Liver (tissue), 9 donors: Measurements from ENCODE around the gene ESRP2. TPM values are rescaled to one million over a fixed set of nuclear protein-coding genes. Genes with fewer than 3 reads are reported as not detected.

Source experiments
- DNase-seq: peaks from one replicate; pipeline ENCODE4 v3.0.0-alpha.2; 2017; ENCODE audit warnings: low spot score
- H3K27ac ChIP-seq, 2 donors: one replicate each; pipeline ENCODE4 v1.7.0; 2013; ENCODE audit warnings: inconsistent platforms in 2 of 2, low read length in 2 of 2, control low read depth in 1 of 2, low read depth in 1 of 2, mild to moderate bottlenecking in 1 of 2
- H3K27me3 ChIP-seq, 4 donors: one replicate each; pipeline versions ENCODE4 v1.6.1 to v1.7.0; 2013; ENCODE audit warnings: low read length in 3 of 4, inconsistent platforms in 1 of 4, mild to moderate bottlenecking in 1 of 4, moderate library complexity in 1 of 4; ENCODE audit not compliant: control insufficient read depth in 4 of 4, insufficient read depth in 4 of 4
- H3K36me3 ChIP-seq, 4 donors: one replicate each; pipeline versions ENCODE4 v1.6.1 to v1.7.0; 2013; ENCODE audit warnings: low read length in 3 of 4, mild to moderate bottlenecking in 3 of 4, low read depth in 1 of 4, moderate library complexity in 1 of 4; ENCODE audit not compliant: control insufficient read depth in 4 of 4, insufficient read depth in 3 of 4
- H3K4me1 ChIP-seq, 4 donors: one replicate each; pipeline versions ENCODE4 v1.6.1 to v1.7.0; 2013; ENCODE audit warnings: low read length in 3 of 4, mild to moderate bottlenecking in 3 of 4, moderate library complexity in 1 of 4; ENCODE audit not compliant: control insufficient read depth in 4 of 4, insufficient read depth in 4 of 4
- H3K4me3 ChIP-seq, 3 donors: one replicate each; pipeline versions ENCODE4 v1.6.1 to v1.7.0; 2013; ENCODE audit warnings: low read length in 3 of 3, control low read depth in 1 of 3, low read depth in 1 of 3, mild to moderate bottlenecking in 1 of 3
- H3K9ac ChIP-seq, 2 donors: one replicate each; pipeline ENCODE4 v1.7.0; 2013; ENCODE audit warnings: low read length in 2 of 2, mild to moderate bottlenecking in 2 of 2, moderate library complexity in 2 of 2, control low read depth in 1 of 2, low read depth in 1 of 2
- H3K9me3 ChIP-seq, 4 donors: one replicate each; pipeline versions ENCODE4 v1.6.1 to v1.7.0; 2013; ENCODE audit warnings: low read length in 3 of 4; ENCODE audit not compliant: control insufficient read depth in 4 of 4
- CTCF ChIP-seq: fragments of 150-350 bp; IDR thresholded peaks from 2 replicates; pipeline ENCODE4 v1.5.1; 2017; ENCODE audit warnings: improper control_type of control experiment, low read depth, low read length; ENCODE audit not compliant: missing input control
- EGR1 ChIP-seq, 2 donors: IDR thresholded peaks; 2 replicates each; pipeline ENCODE4 v1.6.1; 2016 to 2018; ENCODE audit warnings: antibody characterized with exemption in 2 of 2, low read depth in 2 of 2
- FOXA1 ChIP-seq: IDR thresholded peaks from 2 replicates; pipeline ENCODE4 v1.6.1; 2016; ENCODE audit warnings: antibody characterized with exemption
- FOXA2 ChIP-seq: IDR thresholded peaks from 2 replicates; pipeline ENCODE4 v1.6.1; 2016; ENCODE audit warnings: antibody characterized with exemption
- GABPA ChIP-seq, 2 donors: IDR thresholded peaks in 1 of 2; conservative IDR thresholded peaks in 1 of 2; 2 replicates each; pipeline ENCODE4 v1.6.1; 2016; ENCODE audit warnings: antibody characterized with exemption in 2 of 2, mild to moderate bottlenecking in 1 of 2, moderate library complexity in 1 of 2
- HNF4A ChIP-seq, 2 donors: conservative IDR thresholded peaks; 2 replicates each; pipeline ENCODE4 v1.6.1; 2016; ENCODE audit warnings: antibody characterized with exemption in 2 of 2, mild to moderate bottlenecking in 2 of 2
- HNF4G ChIP-seq: IDR thresholded peaks from 2 replicates; pipeline ENCODE4 v1.6.1; 2016; ENCODE audit warnings: antibody characterized with exemption
- JUND ChIP-seq, 2 donors: IDR thresholded peaks; 2 replicates each; pipeline ENCODE4 v1.6.1; 2016; ENCODE audit warnings: antibody characterized with exemption in 2 of 2
- MAX ChIP-seq: IDR thresholded peaks from 2 replicates; pipeline ENCODE4 v1.6.1; 2016; ENCODE audit warnings: antibody characterized with exemption
- NR2F2 ChIP-seq: IDR thresholded peaks from 2 replicates; pipeline ENCODE4 v1.6.1; 2016; ENCODE audit warnings: antibody characterized with exemption
- RAD21 ChIP-seq, 2 donors: IDR thresholded peaks; 2 replicates each; pipeline ENCODE4 v1.6.1; 2016; ENCODE audit warnings: antibody characterized with exemption in 2 of 2, mild to moderate bottlenecking in 2 of 2
- REST ChIP-seq: IDR thresholded peaks from 2 replicates; pipeline ENCODE4 v1.6.1; 2016; ENCODE audit warnings: antibody characterized with exemption, mild to moderate bottlenecking
- RXRA ChIP-seq, 2 donors: IDR thresholded peaks; 2 replicates each; pipeline ENCODE4 v1.6.1; 2017 to 2018; ENCODE audit warnings: antibody characterized with exemption in 2 of 2, mild to moderate bottlenecking in 1 of 2
- SP1 ChIP-seq: IDR thresholded peaks from 2 replicates; pipeline ENCODE4 v1.6.1; 2018; ENCODE audit warnings: antibody characterized with exemption, mild to moderate bottlenecking
- TAF1 ChIP-seq: conservative IDR thresholded peaks from 2 replicates; pipeline ENCODE4 v1.6.1; 2016; ENCODE audit warnings: antibody characterized with exemption, mild to moderate bottlenecking
- YY1 ChIP-seq: IDR thresholded peaks from 2 replicates; pipeline ENCODE4 v1.6.1; 2016; ENCODE audit warnings: antibody characterized with exemption, mild to moderate bottlenecking
- ZBTB33 ChIP-seq: IDR thresholded peaks from 2 replicates; pipeline ENCODE4 v1.6.1; 2016; ENCODE audit warnings: antibody characterized with exemption
- WGBS: extraction: QIAGEN DNeasy Blood & Tissue Kit; methylation state at CpG from one replicate; pipeline ENCODE4 v1.1.7; 2013; 5-methylcytosine and 5-hydroxymethylcytosine counted together
- polyA plus RNA-seq, 2 donors: library from polyadenylated mRNA; stranded (reverse) in 1 of 2; unstranded in 1 of 2; fragments of 200-250 nt in 1 of 2; fragments of >200 nt in 1 of 2; fragmentation: Nextera tagmentation in 1 of 2; extraction: Ambion mirVana in 1 of 2; gene quantifications; one replicate each; pipeline versions ENCODE4 v1.2.1 to v1.2.3, GENCODE V29; 2013 to 2015
- total RNA-seq, 2 donors: library from RNA; depleted of rRNA; stranded (reverse); fragments of >200 nt; gene quantifications; one replicate each; pipeline ENCODE4 v1.2.3, GENCODE V29; 2014
- TF ChIP-seq, protein P1 (sequence below): IDR thresholded peaks from 2 replicates; pipeline ENCODE4 v1.6.1; 2016; ENCODE audit warnings: antibody characterized with exemption
- donor health status: healthy.
- donor health status: healthy.
- donor health status: healthy.
- donor health status: healthy.
- donor health status: healthy.

The ESRP2 gene
- total and polyA plus RNA-seq, 4 donors = 21.0 to 84.8 (median 45.7) TPM

DNA sequence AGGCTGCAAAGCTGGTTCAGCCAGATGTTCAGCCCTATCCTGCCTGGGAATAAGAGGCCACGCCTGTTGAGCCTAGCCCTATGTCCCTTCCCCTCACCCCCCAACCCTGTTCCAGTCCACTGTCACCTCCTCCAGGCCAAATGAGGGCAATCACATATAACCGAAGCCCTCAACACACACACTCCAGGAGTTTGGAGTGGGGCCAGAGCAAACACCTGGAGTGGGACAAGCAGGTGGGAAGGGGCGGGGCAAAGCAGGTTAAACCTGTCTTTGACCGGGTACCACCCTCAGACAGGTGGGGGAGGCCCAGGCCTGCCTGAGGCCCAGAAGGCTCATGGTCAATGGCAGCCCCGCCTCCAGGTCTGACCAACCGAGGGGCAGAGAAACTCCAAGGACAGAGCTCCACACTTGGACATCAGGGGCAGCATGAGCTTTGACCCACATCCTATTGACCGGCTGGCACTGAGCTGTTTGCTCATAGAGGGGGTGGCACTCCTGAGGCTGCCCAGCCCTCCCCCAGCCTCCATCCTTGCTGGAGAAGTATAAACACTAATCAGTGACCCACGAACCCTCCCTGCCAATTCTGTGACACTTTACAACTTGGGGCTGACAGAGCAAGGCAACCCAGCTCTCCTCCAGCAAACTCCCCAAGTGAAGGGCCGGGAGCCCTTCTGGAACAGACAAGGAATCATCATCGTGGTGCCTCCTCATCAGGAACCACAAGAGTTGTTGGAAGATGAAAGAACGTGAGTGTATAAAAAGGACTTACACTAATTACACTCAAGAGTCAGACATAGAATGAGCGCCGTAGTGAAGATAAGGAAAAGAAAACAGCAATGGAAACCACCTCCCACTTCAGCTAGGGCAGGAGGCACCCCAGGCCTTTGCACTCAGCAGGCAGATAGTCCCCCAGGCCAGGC lies 1.5 kb downstream of the ESRP2 start:
- Histone ChIP-seq H3K4me1 (peaks cover 10 to 56% (median 42%) of the 10 kb centered on the region in 4 donors), H3K4me3 (peak overlapping the region; percentile 82 to 88 (median 85)), H3K36me3 (peaks cover 6 to 29% (median 17%) of the 10 kb centered on the region in 4 donors), H3K9me3 (no peaks in the 10 kb centered on the region), H3K27ac (peak overlapping the region; percentile 87 to 88), H3K9ac (peak overlapping the region; percentile 49 to 58), H3K27me3 (no peaks in the 10 kb centered on the region)
- 20% methylated on average over 13 of the region's 13 CpGs for WGBS
- TF ChIP-seq JUND (IDR thresholded peaks at IDR 0.05) (peak; percentile 74 to 89), HNF4G (peak; percentile 59), HNF4A (conservative IDR thresholded peaks at IDR 0.05) (peak; percentile 78 to 88), CTCF (no peak), TAF1 (peak; percentile 98), EGR1 (IDR thresholded peaks at IDR 0.05; ENCODE audit: low read depth in 2 of 2) (peak in 1 of 2 donors; percentile 41), RXRA (IDR thresholded peaks at IDR 0.05) (peak; percentile 98 to 99), ZBTB33 (peak; percentile 81), RAD21 (IDR thresholded peaks at IDR 0.05) (peak; percentile 48 to 51), FOXA2 (peak; percentile 44), FOXA1 (peak; percentile 65), GABPA (IDR thresholded peaks at IDR 0.05 in 1 of 2, conservative IDR thresholded peaks at IDR 0.05 in 1 of 2) (peak; percentile 41 to 73), YY1 (peak; percentile 78), NR2F2 (peak; percentile 36), SP1 (peak; percentile 99), MAX (peak; percentile 83), REST (peak; percentile 2)
- TF ChIP-seq, protein P1, sequence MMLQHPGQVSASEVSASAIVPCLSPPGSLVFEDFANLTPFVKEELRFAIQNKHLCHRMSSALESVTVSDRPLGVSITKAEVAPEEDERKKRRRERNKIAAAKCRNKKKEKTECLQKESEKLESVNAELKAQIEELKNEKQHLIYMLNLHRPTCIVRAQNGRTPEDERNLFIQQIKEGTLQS = peak; percentile 61
- DNase-seq = peak; percentile 76
